NCI-H524 treated with DMSO at 0.1 percent for 48 hours (cell line): Measurements from ENCODE around the gene TMEM38A.
"Not testable (repeated sequence)": the region's sequence is repeated elsewhere in the genome, so short reads cannot be mapped to it uniquely, and the experiment has no call there.

ENCODE experiments used
- DNase-seq: peaks from one replicate; lab custom pipeline; 2025; lab: John Stamatoyannopoulos, UW

TMEM38A gene

GRCh38 chr19:16677055-16677454, 16.1 kb downstream of the TMEM38A start:
- no peak for DNase-seq

- DNase-seq = no peak
Measured at GRCh38 chr19:16678498-16678897, 17.6 kb downstream of the TMEM38A start.

- DNase-seq = no peak
Measured at GRCh38 chr19:16679811-16680210, 18.9 kb downstream of the TMEM38A start.

- DNase-seq = no peak
Measured at GRCh38 chr19:16682539-16682938, 21.6 kb downstream of the TMEM38A start.

GRCh38 chr19:16684216-16684615, 23.3 kb downstream of the TMEM38A start:
- DNase-seq = no peak

GRCh38 chr19:16688084-16688483, 27.1 kb downstream of the TMEM38A start:
- no peak for DNase-seq

- peak; percentile 33 for DNase-seq
Measured at GRCh38 chr19:16698914-16699313, 38.0 kb downstream of the TMEM38A start.

- DNase-seq = no peak
Measured at GRCh38 chr19:16702123-16702522, 41.2 kb downstream of the TMEM38A start.

- DNase-seq = no peak
Measured at GRCh38 chr19:16703677-16704076, 42.7 kb downstream of the TMEM38A start.

GRCh38 chr19:16710870-16711269, 49.9 kb downstream of the TMEM38A start:
- DNase-seq = not testable (repeated sequence)

- DNase-seq = not testable (repeated sequence)
Measured at GRCh38 chr19:16712295-16712694, 51.4 kb downstream of the TMEM38A start.

- DNase-seq = no peak
Measured at GRCh38 chr19:16714702-16715287, 53.9 kb downstream of the TMEM38A start.

- no peak for DNase-seq
Measured at GRCh38 chr19:16715611-16716010, 54.7 kb downstream of the TMEM38A start.

- no peak for DNase-seq
Measured at GRCh38 chr19:16721051-16721450, 60.1 kb downstream of the TMEM38A start.

GRCh38 chr19:16722591-16722990, 61.7 kb downstream of the TMEM38A start:
- DNase-seq = no peak

- DNase-seq = no peak
Measured at GRCh38 chr19:16726916-16727315, 66.0 kb downstream of the TMEM38A start.

- not testable (repeated sequence) for DNase-seq
Measured at GRCh38 chr19:16735650-16736266, 74.8 kb downstream of the TMEM38A start.

- no peak for DNase-seq
Measured at GRCh38 chr19:16736709-16737108, 75.8 kb downstream of the TMEM38A start.

- no peak for DNase-seq
Measured at GRCh38 chr19:16737911-16738310, 77.0 kb downstream of the TMEM38A start.

GRCh38 chr19:16739546-16739945, 78.6 kb downstream of the TMEM38A start:
- DNase-seq = no peak
